GM19035 (cell line): Measurements from ENCODE around the gene ZNF664.

Source experiments
- ATAC-seq: cut with Tn5 transposase; IDR thresholded peaks from one replicate; pipeline ENCODE4 v1.9.1; 2021; ENCODE audit not compliant: unreplicated experiment

Gene ZNF664

DNA sequence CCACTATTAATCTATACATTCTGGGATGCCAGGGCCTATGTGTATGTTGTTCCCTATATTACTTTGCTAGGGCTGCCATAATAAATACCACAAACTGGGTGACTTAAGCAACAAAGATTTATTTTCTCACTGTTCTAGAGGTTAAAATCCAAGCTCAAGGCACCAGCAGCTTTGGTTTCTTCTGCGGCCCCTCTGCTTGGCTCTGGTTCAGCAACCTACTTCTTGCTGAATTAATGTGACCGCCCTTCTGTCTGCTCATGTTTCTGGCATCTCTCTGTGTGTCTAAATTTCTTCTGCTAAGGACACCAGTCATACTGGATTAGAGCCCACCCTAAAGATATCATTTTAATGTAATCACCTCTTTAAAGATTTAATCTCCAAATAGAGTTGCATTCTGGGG, 84.7 kb downstream of the ZNF664 start:
- no peak for ATAC-seq

DNA sequence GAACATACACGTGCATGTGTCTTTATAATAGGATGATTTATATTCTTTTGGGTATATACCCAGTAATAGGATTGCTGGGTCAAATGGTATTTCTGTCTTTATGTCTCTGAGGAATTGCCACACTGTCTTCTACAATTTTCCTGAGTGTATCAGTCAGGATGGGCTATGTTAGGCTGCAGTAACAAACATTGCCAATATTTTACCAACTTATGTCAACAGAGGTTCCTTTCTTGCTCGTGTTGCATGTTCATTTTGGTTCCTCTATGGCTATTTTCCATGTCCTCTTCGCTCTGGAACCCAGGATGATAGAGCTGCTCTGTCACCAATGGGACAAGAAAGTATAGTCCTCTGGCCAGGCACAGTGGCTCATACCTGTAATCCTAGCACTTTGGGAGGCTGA, 86.7 kb downstream of the ZNF664 start:
- no peak for ATAC-seq
